Activated CD4-positive, alpha-beta T cell treated with anti-CD3 and anti-CD28 coated beads, Interleukin-2, amount 10 ng/mL, durations not matched to agents 7 days and 5 days (primary cell): ENCODE data around the gene ERG. TPM values are rescaled to one million over a fixed set of nuclear protein-coding genes. Genes with fewer than 3 reads are reported as not detected.

Experiments
- CTCF ChIA-PET: fragments of 350-600 bp; sonication (Branson Sonifier 250); formaldehyde crosslinking; loops from one replicate; lab custom pipeline; 2021; ENCODE audit warnings: antibody characterized with exemption; lab: Charles Lee
- POLR2A ChIA-PET: fragments of 350-600 bp; sonication (Branson Sonifier 250); formaldehyde crosslinking; loops from one replicate; lab custom pipeline; 2021; ENCODE audit warnings: antibody characterized with exemption; lab: Charles Lee
- DNase-seq: peaks from one replicate; pipeline ENCODE4 v3.0.0-alpha.2; 2020
- H3K27ac Mint-ChIP-seq: one replicate; pipeline ENCODE4 v1.8.0; 2021; ENCODE audit warnings: mild to moderate bottlenecking, moderate library complexity, mixed read lengths
- H3K27me3 Mint-ChIP-seq: one replicate; pipeline ENCODE4 v1.8.0; 2021; ENCODE audit warnings: mixed read lengths
- H3K36me3 Mint-ChIP-seq: one replicate; pipeline ENCODE4 v1.8.0; 2021; ENCODE audit warnings: low read depth, mixed read lengths
- H3K4me1 Mint-ChIP-seq: one replicate; pipeline ENCODE4 v1.8.0; 2021; ENCODE audit warnings: mixed read lengths
- H3K4me3 Mint-ChIP-seq: one replicate; pipeline ENCODE4 v1.8.0; 2021; ENCODE audit warnings: mild to moderate bottlenecking, moderate library complexity, mixed read lengths
- H3K9me3 Mint-ChIP-seq: one replicate; pipeline ENCODE4 v1.8.0; 2021; ENCODE audit warnings: mixed read lengths
- total RNA-seq, 2 experiments: library from RNA; stranded (reverse); gene quantifications; one replicate each; pipeline ENCODE4 v1.2.3, GENCODE V29; 2021

The ERG gene
- total RNA-seq, 2 experiments from 2014 or later: not detected

- no peak overlapping the region for H3K27ac Mint-ChIP-seq
- no peaks in the 10 kb centered on the region for H3K27me3 Mint-ChIP-seq
- no peaks in the 10 kb centered on the region for H3K36me3 Mint-ChIP-seq
- ChIA-PET CTCF (no interaction called here), POLR2A (no interaction called here)
- H3K4me3 Mint-ChIP-seq: no peak overlapping the region
- H3K4me1 Mint-ChIP-seq: no peaks in the 10 kb centered on the region
- DNase-seq: no peak
- no peaks in the 10 kb centered on the region for H3K9me3 Mint-ChIP-seq
These were observed 59.8 kb downstream of the ERG start for GRCh38 chr21:38438462-38438893.

GRCh38 chr21:38436341-38436740 lies 61.9 kb downstream of the ERG start:
- Mint-ChIP-seq H3K27ac (no peak overlapping the region), H3K9me3 (no peaks in the 10 kb centered on the region), H3K36me3 (no peaks in the 10 kb centered on the region), H3K4me3 (no peak overlapping the region), H3K27me3 (no peaks in the 10 kb centered on the region), H3K4me1 (no peaks in the 10 kb centered on the region)
- DNase-seq: no peak
- ChIA-PET POLR2A (no interaction called here), CTCF (no interaction called here)

- Mint-ChIP-seq H3K36me3 (no peaks in the 10 kb centered on the region), H3K9me3 (no peaks in the 10 kb centered on the region), H3K27me3 (no peaks in the 10 kb centered on the region), H3K4me3 (no peak overlapping the region), H3K4me1 (no peaks in the 10 kb centered on the region), H3K27ac (no peak overlapping the region)
- DNase-seq: no peak
- ChIA-PET CTCF (interaction anchor here (1.1 kb wide), 1 partner anchor 12 kb away, joined by 3 read pairs; no protein-coding TSS in a partner anchor), POLR2A (no interaction called here)
These were observed 63.3 kb downstream of the ERG start for GRCh38 chr21:38434913-38435533.

DNA sequence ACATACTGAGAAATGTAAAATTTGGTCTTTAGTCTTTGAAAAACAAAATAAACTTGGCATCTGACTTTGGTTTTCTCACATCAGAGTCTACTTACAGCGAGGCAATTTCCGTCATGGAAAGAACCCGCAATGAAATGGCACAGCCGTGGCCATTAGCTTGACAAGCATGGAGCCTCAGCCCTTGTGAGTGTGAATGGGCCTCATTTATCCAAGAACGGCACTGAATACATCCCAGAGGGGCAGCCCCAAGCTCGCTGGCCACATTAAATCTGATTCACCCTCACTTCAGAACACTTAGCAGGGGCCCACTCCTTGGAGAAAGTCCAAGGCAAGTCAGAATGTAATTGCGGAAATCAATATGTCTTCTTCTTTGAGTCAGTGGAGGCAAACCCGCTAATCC lies 64.8 kb downstream of the ERG start:
- Mint-ChIP-seq H3K4me3 (no peak overlapping the region), H3K4me1 (no peaks in the 10 kb centered on the region), H3K9me3 (no peaks in the 10 kb centered on the region), H3K36me3 (no peaks in the 10 kb centered on the region), H3K27ac (no peak overlapping the region), H3K27me3 (no peaks in the 10 kb centered on the region)
- CTCF ChIA-PET: no interaction called here
- POLR2A ChIA-PET: no interaction called here
- DNase-seq: no peak

- no peak overlapping the region for H3K4me3 Mint-ChIP-seq
- H3K27ac Mint-ChIP-seq: no peak overlapping the region
- no peaks in the 10 kb centered on the region for H3K4me1 Mint-ChIP-seq
- H3K36me3 Mint-ChIP-seq: no peaks in the 10 kb centered on the region
- CTCF ChIA-PET: no interaction called here
- no peaks in the 10 kb centered on the region for H3K9me3 Mint-ChIP-seq
- H3K27me3 Mint-ChIP-seq: no peaks in the 10 kb centered on the region
- no peak for DNase-seq
- POLR2A ChIA-PET: no interaction called here
These were observed 67.8 kb downstream of the ERG start for GRCh38 chr21:38430401-38430984.

DNA sequence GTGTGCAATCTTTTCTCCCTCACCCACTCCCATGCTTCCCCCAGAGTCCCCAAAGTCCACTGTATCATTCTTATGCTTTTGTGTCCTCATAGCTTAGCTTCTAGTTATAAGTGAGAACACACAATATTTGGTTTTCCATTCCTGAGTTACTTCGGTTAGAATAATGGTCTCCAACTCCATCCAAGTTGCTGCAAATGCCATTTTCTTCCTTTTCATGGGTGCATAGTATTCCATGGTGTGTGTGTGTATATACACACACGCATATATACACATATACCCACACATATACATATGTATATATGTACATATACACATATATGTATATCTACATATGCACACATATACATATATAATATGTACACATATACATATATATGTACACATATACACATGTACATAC lies 69.3 kb downstream of the ERG start:
- no peaks in the 10 kb centered on the region for H3K27me3 Mint-ChIP-seq
- no peaks in the 10 kb centered on the region for H3K4me1 Mint-ChIP-seq
- H3K36me3 Mint-ChIP-seq: no peaks in the 10 kb centered on the region
- POLR2A ChIA-PET: no interaction called here
- no peaks in the 10 kb centered on the region for H3K9me3 Mint-ChIP-seq
- no peak overlapping the region for H3K4me3 Mint-ChIP-seq
- CTCF ChIA-PET: no interaction called here
- no peak for DNase-seq
- no peak overlapping the region for H3K27ac Mint-ChIP-seq

DNA sequence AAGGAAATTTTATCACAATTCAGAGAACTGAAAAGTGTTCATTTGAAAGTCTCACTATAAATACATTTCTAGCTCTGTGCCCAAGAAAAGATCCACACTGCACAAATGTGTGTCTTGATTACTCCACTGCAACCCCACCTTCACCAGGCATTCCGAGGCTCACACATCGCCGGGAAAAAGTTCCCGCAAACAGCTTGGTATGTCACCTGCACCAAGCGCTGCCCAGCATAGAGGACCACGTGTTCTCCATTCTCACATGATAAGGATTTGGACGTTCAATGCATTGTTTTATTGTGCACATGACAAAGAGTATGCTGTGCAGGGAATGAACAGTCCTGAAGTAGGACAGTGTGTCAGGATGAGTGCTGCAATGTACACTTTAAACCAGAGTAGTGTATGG lies 70.1 kb downstream of the ERG start:
- no peak overlapping the region for H3K27ac Mint-ChIP-seq
- no peak overlapping the region for H3K4me3 Mint-ChIP-seq
- no peak for DNase-seq
- peaks cover 3% of the 10 kb centered on the region for H3K27me3 Mint-ChIP-seq
- no peaks in the 10 kb centered on the region for H3K36me3 Mint-ChIP-seq
- POLR2A ChIA-PET: no interaction called here
- no peaks in the 10 kb centered on the region for H3K4me1 Mint-ChIP-seq
- no peaks in the 10 kb centered on the region for H3K9me3 Mint-ChIP-seq
- CTCF ChIA-PET: no interaction called here

- Mint-ChIP-seq H3K27me3 (peaks cover 4% of the 10 kb centered on the region), H3K27ac (no peak overlapping the region), H3K9me3 (no peaks in the 10 kb centered on the region), H3K4me3 (no peak overlapping the region), H3K4me1 (no peaks in the 10 kb centered on the region), H3K36me3 (no peaks in the 10 kb centered on the region)
- DNase-seq: no peak
- POLR2A ChIA-PET: no interaction called here
- CTCF ChIA-PET: no interaction called here
These were observed 73.8 kb downstream of the ERG start for GRCh38 chr21:38424305-38425019.

DNA sequence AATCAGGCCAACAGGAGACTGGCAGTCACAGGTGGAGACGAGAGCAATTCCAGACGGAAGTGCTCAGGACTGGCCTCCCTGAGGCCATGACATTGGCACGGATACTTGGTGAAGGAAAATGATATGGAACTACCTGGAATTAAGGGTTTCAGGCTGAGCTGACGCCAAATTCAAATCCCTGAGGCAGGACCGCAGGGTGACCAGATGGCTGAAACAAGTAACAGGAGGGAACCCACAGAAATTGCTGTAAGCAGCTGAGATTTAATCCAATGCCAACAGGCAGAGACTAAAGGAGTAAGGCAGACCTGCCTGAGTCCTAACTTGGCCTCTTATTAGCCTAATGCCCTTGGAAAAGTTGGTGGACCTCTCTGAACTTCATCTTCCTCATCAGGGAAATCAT lies 76.2 kb downstream of the ERG start:
- no peak for DNase-seq
- ChIA-PET POLR2A (no interaction called here), CTCF (interaction anchor here (0.9 kb wide), 1 partner anchor 21 kb away, joined by 3 read pairs; no protein-coding TSS in a partner anchor)
- Mint-ChIP-seq H3K4me1 (no peaks in the 10 kb centered on the region), H3K9me3 (no peaks in the 10 kb centered on the region), H3K36me3 (no peaks in the 10 kb centered on the region), H3K27ac (no peak overlapping the region), H3K27me3 (peaks cover 4% of the 10 kb centered on the region), H3K4me3 (no peak overlapping the region)

DNA sequence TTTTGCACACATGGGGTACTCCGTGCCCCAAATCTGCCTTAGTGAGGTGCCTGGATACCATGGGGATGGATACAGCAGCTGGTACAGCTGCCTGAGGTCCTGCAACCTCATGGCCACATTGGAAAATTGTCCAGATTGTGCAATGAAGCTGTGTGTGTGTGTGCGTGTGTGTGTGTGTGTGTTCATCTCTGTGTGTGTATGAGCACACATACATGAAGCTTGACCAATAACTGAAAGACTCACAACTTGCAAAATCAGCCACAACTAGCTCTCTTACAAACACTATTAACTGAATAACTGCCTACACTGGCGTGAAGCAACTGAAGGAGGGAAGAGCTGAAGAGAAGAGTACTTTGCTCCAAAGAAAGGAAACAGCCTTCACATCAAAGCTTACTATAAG lies 78.1 kb downstream of the ERG start:
- no peaks in the 10 kb centered on the region for H3K9me3 Mint-ChIP-seq
- no peaks in the 10 kb centered on the region for H3K4me1 Mint-ChIP-seq
- CTCF ChIA-PET: no interaction called here
- H3K4me3 Mint-ChIP-seq: no peak overlapping the region
- no peak overlapping the region for H3K27ac Mint-ChIP-seq
- DNase-seq: no peak
- H3K27me3 Mint-ChIP-seq: peaks cover 6% of the 10 kb centered on the region
- POLR2A ChIA-PET: no interaction called here
- no peaks in the 10 kb centered on the region for H3K36me3 Mint-ChIP-seq

DNA sequence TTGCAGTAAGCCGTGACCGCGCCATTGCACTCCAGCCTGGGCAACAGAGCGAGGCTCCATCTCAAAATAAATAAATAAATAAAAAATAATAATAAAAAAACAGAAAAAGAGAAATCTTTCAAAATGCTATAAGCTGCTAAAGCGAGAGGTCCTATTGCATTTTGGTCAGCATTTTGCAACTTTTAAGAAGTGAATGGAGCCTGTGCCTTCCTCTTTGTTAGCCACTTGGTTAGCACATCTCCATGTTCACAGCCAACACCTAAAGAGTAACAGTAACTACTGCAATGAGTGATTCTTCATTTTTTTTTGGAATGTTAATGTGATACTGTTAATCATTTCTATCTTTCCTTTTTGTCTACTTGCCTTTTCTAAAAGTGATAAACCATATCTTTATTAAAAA lies 80.6 kb downstream of the ERG start:
- H3K9me3 Mint-ChIP-seq: no peaks in the 10 kb centered on the region
- H3K36me3 Mint-ChIP-seq: no peaks in the 10 kb centered on the region
- no peak overlapping the region for H3K27ac Mint-ChIP-seq

GRCh38 chr21:38416791-38417190 lies 81.5 kb downstream of the ERG start:
- Mint-ChIP-seq H3K27me3 (peaks cover 14% of the 10 kb centered on the region), H3K4me1 (no peaks in the 10 kb centered on the region), H3K27ac (no peak overlapping the region), H3K4me3 (no peak overlapping the region), H3K36me3 (no peaks in the 10 kb centered on the region), H3K9me3 (no peaks in the 10 kb centered on the region)
- no peak for DNase-seq
- CTCF ChIA-PET: no interaction called here
- POLR2A ChIA-PET: no interaction called here

More for the DNA sequence above, 80.6 kb downstream of the ERG start:
- Mint-ChIP-seq H3K4me1 (no peaks in the 10 kb centered on the region), H3K27me3 (peaks cover 12% of the 10 kb centered on the region), H3K4me3 (no peak overlapping the region)
- no peak for DNase-seq
- CTCF ChIA-PET: no interaction called here
- POLR2A ChIA-PET: no interaction called here

DNA sequence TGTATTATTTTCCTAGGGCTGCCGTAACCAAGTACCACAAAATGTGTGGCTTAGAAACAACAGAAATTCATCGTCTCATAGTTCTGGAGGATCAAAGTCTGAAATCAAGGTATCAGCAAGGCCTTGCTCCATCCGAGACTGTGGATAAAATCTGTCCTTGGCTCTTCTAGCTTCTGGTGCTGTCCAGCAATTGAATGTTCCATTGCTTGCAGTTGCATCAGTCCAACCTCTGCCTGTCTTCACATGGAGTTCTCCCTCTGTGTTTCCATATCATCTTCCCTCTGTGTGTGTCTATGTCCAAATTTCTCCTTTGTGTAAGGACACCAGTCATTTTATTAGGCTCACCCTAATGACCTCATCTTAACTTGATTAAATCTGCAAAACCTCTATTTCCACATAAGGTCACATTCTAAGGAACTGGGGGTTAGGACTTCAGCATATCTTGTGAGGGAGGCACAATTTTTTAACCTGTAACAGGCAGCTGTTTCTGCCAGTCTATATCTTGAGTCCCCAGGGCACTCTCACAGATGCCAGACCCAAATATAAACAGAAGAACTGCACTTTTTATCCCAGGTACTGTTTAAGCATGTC lies 84.2 kb downstream of the ERG start:
- no peaks in the 10 kb centered on the region for H3K4me1 Mint-ChIP-seq
- no peaks in the 10 kb centered on the region for H3K36me3 Mint-ChIP-seq
- H3K27me3 Mint-ChIP-seq: peaks cover 14% of the 10 kb centered on the region
- no peak for DNase-seq
- no peak overlapping the region for H3K4me3 Mint-ChIP-seq
- ChIA-PET CTCF (no interaction called here), POLR2A (no interaction called here)
- H3K9me3 Mint-ChIP-seq: no peaks in the 10 kb centered on the region
- no peak overlapping the region for H3K27ac Mint-ChIP-seq
